GM18519 (cell line): Measurements from ENCODE around the gene COL9A3.
A peak's percentile ranks its signal among the peaks of the same experiment; 100 is the strongest.

Experiments
- ATAC-seq: cut with Tn5 transposase; IDR thresholded peaks from one replicate; pipeline ENCODE4 v1.9.1; 2021; ENCODE audit warnings: mild to moderate bottlenecking, moderate library complexity; ENCODE audit not compliant: unreplicated experiment, low FRiP score

Gene COL9A3

DNA sequence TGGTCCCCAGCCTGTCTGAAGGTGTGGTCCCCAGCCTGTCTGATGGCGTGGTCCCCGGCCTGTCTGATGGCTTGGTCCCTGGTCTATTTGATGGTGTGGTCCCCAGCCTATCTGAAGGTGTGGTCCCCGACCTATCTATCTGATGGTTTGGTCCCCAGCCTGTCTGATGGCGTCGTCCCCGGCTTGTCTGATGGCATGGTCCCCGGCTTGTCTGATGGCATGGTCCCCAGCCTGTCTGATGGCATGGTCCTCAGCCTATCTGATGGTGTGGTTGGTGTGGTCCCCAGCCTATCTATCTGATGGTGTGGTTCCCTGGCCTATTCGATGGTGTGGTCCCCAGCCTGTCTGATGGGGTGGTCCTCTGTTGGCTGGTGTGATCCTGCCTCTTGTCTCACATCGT is 38.8 kb upstream of the COL9A3 start:
- ATAC-seq, result no peak

DNA sequence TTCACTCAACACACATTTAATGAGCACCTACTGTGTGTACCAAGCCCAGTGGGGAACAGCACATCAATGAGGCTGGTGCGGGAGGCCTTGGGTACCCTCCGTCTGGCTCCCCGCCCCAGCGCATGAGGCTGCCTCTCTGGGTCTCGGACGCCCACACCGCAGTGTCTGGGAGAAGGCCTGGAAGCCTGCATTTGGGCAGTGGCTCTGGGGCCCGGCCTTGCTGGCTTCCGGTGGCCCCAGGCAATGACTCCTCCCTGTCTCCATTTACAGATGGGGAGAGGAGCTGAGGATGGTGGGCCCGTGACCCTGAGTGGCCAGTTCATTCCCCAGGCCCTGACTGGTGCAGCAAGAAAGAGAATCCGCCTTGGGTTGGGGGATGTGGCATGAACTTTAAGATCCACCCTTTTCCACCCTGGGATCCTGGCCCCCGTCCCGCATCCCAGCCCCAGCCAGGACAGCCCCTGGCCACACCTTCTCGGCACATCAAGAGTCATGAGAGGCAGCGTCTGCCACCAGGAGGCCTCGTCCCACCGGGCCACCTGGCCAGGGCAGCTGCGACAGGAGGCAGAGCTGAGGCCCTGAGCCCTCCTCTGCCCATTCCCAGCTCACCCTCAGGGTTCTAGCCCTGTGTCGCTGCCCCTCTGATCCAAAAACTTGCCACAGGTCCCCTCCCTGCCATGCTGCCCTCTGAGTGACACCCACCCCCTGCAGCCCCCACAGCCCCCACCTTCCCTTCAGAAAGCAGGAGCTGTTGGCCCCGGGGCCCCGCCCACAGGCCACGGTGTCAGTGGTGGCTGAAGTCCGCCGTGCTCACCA is 38.0 kb upstream of the COL9A3 start:
- no peak for ATAC-seq

DNA sequence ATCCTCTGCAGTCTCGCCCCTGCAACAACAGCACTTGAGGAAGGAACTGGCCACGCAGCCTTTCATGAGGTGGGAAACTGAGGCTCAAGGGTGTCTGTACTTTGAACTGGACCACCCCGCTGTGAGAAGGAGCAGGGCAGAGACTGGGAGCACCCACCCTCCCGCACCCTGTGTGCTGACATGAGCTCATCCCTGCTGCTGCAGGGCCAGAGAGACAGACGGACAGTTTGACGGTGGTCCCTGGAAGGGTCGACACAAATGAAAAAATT is 37.5 kb upstream of the COL9A3 start:
- ATAC-seq, result no peak

DNA sequence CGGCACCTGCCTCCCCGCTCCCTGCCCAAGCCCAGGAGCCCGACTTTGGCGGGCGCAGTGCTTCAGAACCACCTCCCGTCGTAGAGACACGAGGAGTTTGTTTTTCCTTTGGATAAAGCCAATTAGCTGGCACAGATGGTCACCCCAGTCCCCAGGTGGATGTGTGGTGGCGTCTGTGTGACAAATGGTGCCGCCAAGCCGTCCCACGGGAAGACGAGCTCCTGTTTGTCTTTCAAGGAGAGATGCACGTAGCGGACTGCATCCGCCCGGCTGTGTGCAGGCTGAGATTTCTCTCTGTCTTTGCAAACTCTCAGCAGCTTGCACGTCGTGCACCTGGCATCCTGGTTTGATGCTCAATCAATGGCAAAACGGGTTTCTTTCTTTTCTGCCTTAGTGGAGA is 36.6 kb upstream of the COL9A3 start:
- no peak for ATAC-seq

DNA sequence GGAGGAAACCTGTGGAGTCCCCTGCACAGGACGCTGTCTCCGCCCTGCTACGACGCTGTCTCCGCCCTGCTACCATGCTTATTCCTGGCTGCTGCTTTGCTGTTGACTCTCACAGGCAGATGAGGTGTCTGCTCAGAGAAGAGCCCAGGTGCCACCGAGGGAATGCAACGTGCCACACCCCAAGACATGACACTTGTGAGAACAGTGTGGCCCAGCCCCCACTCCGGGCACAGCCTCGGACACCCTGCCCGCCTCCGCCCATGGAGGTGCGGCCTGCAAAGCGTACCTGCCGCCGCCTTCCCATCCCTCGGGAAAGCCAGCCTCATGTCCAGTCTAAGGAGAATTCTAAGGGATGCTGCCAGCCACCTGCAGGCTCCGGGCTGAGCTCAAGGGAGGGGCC is 36.2 kb upstream of the COL9A3 start:
- no peak for ATAC-seq

DNA sequence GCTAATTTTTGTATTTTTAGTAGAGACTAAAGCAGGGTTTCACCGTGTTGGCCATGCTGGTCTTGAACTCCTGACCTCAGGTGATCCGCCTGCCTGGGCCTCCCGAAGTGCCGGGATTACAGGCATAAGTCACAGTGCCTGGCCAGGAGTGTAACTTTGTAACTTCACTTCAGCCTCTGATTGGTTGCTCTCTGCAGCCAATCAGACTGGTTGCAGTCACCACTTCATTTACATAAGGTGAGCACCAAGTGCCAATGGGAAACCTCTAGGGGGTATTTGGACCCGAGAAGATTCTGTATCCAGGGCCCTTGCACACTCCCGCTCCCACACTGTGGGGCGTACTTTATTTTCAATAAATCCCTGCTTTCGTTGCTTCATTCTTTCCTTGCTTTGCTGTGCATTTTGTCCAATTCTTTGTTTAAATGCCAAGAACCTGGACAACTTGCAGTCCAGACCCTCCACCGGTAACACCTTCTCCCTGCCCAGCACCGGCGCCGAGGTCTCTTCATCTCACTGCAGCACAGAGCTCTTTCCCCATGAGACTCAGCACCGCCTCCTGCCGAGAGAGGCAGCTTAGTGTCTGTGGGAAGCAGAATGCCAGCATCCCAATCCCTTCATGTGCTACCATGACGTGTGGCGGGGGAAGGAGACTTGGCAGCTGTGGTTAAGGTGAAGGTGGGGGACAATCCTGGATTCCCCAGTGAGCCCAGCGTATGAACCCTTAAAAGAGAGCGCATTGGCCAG is 34.5 kb upstream of the COL9A3 start:
- no peak for ATAC-seq

DNA sequence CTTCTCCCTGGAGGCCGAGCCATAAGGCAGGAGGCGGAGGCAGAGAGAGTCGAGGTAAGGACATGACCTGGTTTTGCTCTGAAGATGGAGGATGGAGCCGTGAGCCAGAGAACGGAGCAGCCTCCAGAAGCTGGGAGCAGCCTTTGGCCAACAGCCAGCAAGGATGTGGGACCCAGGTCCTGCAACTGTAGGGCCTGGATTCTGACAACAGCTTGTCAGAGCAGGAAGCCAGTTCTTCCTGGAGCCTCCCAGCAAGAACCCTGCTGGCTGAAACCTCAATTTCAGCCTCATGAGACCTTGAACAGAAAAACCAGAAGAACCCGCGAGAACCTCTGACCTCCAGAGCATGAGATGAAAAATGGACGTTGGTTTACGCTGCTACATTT is 34.0 kb upstream of the COL9A3 start:
- no peak for ATAC-seq

DNA sequence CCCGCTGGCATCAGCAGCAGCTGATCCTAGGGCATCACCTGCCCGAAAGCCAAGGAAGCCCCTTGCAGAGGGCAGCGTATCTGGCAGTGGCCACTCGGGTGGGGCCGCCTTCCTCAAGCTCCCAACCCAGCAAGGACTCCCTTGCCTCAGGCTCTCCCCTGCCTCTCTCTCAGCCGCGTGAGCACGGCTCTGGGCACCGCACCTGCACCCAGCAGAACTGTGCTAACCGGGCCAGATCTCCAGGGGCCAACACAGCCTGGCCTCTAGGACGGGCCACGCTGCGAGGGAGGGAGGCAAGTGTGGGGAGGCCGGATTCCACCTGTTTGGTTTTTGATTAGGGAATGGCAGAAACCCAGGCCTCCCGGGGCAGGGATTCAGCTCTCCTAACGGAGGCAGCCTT is 32.4 kb upstream of the COL9A3 start:
- no peak for ATAC-seq

DNA sequence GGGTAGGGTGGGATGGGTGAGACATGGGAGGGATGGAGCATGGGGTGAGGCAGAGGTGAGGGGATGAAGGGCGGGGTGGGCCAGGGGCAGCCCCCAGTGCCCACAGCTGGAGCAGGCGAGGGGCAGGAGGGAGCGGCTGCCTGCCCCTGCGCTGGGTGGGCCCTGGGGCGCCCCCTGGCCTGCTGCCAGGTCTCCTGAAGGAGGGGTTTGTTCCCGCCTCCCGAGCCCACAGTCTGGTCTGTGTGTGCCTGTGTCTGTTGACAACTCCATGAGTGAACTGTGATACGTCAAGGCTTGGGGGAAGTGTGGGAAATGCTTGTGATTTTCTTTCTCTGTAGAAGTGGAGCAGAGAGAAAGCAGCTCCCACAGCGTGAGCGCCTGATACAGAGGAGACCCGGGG is 31.5 kb upstream of the COL9A3 start:
- no peak for ATAC-seq

DNA sequence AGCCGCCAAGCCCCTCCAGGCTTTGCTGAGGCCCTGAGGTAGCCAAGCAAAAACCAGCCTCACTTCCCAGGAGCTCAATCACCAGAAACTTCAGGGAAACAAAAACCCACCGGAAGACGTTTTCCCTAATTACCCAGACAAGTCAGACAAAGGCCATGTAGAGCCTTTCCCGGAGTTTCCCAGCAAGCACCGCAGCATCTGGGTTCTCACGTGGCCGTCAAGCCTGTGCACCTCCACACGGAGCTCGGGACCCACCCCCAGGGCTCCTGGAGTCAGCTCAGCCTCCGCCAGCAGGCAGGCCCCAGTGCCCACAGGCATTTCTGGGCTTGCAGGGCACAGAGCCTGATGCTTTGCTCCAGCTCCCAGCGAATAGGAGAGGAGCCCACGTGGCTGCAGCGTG is 30.7 kb upstream of the COL9A3 start:
- ATAC-seq, result no peak

DNA sequence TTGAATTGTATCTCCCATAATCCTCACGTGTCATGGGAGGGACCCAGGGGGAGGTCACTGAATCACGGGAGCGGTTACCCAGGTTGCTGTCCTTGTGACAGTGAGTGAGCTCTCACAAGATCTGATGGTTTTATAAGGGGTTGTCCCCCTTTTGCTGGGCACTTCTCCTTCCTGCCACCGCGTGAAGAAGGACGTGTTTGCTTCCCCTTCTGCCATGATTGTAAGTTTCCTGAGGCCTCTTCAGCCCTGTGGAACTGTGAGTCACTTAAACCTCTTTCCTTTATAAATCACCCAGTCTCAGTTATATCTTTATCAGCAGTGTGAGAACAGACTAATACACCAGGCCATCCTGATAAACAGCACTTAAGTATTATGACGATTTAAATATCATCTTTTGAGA is 29.5 kb upstream of the COL9A3 start:
- no peak for ATAC-seq

DNA sequence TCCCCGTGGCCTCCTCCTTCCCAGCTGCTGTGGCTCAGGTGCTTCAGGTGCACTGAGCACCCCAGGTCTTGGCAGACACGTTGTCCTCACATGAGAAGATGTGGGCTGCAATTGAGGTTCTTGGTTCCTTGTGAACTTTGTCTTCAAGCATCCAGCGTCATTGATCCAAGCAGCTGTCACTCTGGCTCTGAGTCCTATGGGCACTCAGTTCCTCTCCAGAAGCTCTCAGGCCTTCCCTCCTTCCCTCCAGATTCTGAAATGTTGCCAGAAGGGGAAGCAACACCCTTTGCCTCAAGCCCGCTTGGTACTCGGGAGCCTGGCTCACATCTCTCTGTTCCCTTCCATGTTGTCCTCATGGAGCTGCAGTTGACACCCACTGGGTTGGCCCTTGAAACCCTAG is 29.0 kb upstream of the COL9A3 start:
- no peak for ATAC-seq

DNA sequence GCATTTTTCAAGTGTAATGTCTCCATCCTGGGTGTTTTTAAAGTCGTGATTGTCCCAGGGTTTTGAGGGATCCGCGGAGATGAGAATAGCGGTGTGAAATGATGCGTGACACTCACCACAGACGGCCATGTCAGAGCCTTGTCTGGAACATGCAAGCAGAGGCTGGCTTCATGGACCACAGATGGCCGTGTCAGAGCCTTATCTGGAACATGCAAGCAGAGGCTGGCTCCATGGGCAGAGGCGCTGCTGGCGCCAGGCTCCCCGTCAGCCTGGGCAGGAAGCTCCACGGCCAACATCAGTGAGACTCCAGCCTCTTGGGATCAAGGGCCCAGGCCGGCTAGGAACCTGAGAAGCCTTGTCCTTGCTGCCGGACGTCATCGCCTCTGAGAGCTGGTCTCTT is 28.2 kb upstream of the COL9A3 start:
- no peak for ATAC-seq

DNA sequence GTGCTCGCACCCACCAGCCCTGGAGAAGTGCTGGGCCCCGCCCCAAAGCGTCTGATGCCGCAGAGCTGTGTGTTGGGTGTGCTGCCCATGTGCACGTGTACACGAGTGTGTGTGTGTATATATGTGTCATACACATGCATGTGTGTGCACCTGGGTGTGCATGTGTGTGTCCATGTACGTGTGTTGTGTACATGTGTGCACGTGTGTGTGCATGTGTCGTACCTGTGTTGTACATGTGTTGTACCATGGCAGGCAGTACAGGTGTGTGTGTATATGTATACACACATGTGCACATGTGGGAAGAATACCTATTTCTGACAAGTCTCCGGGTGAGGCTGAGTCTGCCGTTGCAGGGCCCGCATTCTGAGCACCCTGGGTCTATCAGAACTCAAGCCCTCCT is 26.8 kb upstream of the COL9A3 start:
- no peak for ATAC-seq

DNA sequence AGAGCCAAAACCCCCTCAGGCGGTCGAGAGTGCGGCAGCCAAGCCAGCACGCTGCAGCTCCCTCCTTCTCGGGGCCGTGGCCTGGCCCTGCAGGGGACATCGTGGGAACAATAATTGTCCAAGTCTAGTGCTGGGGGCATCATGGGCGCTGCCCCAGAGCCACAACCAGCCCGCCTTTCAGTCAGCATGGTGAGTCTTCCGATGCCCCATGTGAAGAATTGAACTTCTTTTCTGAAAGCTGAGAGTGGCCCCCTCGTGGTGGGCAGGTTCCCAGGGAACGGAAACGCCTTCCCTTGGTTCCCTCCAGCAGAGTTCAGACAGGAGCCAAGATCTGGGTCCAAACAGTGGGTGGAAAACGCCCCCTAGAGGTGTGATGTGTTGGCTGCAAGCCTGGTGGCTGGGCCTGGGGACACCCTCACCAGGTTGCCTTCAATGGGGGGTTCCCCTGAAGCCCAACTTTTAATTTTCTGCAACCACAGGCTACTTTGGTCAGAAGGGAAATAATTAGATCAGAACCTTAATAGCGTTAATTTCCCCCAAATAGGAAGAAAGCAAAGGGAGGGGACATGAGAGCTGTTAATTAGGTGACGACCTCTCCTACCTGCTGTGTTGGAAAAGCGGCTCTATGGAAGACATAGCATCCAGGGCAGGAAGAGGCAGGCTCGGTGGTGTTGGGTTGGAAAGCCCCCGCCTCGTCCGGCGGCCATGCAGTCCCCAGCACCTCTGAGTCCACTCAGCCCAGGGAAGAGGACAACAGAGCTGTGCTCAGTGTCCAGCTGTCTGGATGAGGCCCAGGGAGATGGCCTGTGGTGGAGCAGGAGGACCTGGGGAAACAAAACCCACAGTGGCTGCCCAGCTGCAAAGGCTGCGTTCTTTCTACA is 25.3 kb upstream of the COL9A3 start:
- ATAC-seq, result no peak

DNA sequence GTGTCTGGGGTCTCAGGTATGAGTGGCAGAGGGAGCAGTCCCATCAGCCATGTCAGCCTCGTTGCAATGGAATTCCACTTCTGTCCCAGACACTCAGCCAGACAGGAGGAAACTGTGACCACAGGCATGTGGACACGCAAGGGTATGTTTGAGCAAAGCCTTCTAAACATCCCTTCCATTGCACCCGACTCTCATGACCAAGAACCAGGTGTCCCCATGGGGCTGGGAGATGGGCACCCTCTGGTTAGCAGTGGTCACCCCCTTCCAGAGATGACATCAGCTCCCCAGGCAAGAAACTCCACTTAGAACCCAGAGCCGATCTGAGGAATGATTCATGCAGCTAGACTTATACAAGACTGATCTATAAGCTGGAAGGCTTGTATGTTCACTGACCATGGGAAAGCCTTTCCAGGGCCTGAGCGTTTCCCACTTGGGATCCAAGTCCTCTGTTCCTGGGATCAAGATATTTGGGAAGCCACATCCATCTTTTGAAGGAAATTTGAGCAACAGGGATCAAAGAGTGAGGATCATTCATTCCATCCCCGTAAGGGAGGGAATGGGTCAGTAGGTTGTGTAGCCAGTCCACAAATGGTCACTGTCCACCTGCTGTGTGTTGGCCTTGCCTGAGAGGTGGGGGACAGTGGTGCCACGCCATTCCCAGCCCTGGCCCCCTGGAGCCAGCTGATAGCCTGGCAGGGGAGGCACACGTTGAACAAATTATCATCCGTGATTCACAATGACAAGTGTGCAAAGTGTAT is 24.5 kb upstream of the COL9A3 start:
- no peak for ATAC-seq

DNA sequence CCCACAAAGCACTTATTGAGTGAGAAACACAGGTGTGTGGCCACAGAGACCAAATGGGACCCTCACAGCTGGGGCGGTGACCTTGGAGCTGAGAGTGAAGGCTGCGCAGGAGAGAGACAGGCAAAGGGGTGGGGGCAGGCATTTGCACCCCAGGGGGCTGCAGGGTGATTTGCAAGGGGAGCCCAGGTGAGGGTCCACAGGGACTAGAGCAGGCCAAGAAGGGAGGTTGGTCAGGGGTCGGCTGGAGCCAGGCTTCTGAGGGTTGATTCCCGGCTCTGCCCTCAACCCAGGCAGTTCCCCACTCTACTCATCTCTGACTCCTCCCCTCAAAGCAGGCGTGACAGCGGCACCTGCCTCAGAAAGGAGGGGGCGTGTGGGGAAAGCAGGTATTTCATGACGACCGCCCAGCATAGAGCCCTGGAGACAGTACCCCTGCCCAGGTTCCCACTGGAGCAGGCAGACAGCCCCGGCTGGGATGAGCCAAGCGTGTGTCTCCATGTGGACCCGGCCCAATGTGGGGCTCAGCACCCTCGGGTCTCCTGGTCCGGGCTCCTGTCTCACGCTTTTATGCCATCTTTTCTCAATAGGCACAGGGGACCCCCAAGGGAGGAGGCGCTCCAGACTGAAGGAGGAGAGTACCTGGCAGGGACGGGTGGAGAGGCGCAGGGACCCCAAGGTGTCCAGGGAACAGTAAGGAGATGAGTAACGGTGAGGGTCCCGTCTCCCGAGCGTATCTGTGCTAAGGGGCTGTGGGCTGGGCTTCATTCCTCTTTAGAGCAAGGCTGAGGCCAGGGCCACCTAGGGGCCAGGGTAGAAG is 23.7 kb upstream of the COL9A3 start:
- ATAC-seq, result no peak

DNA sequence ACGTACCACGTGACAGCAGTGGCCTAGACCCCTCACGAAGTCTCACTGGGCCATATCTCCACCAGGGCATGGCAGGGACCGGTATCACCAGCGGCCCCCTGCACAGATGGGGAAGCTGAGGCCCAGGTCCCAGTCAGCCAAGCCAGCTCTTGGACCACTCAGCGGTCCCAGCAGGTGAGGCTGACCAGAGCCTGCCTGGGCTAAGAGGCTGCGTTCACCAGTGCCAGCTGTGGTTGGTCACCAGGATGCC is 23.2 kb upstream of the COL9A3 start:
- ATAC-seq, result no peak

DNA sequence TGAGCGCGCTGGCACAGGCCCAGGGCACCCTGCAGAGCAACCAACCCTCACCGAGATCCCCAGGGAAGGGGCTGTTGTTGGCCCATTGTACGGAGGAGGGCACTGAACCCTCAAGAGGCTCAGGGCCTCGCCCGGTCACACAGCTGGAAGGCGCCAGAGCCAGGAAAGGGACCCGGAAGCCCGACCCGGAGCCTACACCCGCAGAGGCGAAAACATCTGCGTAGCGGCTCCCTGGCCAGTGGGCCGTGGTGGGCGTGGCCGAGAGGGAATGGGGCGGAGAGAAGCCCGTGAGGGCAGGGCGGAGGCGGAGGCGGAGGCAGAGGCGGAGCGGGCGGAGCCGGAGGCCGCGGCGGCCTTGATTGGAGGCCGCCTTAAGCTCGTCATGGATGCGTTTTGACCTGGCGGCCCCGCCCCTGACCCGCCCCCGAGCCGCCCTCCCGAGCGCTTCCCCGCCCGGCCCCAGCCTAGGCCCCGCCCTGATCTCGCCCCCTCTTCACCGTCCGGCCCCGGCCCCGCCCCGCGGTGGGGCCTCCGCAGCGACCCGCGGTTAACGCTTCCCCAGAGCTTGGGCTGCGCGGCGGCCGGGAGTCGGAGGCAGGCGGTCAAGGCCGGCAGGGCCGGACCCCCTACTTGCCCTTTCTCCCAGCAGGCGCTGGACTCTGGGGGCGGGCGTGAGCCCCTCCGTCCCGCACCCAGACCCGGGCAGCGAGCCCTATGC is 22.7 kb upstream of the COL9A3 start:
- peak; percentile 41 for ATAC-seq
